ENCODE data around the gene RAPGEF4.

Gene RAPGEF4

DNA sequence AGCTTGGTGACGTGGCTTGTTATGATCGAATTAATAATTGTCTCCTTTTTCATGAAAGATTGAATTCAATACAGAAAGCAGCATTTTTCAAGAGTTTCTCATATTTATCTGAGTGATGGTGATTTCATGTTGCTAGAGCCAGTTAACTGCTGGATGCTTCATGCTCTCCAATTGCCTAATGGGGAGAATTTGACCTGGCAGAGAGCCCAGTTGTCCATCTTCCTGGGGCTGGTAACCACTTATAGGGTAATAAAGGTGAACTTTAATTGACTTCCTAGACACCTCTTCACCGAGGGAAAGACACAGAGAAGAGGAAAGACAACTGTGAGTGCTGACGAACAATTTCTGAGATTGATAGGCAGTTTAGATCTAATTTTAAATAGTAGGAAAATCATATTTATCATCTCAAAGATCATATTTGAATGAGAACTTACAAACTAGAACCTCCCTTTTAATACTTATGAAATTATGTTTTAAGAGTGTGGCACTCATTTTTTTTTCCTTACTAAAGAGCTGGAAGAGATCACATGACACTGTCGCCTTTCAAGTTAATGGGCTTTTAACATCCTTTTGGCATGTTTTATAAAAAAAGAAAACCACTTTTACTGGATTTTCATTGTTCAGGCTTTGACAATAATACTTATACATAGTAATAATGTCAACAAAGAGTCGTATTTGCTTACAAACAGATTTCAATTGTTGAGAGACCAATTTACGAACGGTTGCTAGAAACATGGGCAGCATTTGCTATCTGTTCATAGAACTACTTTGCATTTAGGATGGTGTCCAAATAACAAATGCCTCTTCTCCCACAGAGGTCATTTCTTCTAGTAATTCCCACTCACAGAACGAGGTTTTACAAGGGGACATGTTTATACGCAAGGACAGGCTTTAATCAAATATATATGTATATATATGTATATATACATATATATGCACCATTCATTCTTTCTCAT lies 153.3 kb downstream of the RAPGEF4 start:
- H3K9me3 Mint-ChIP-seq: no peaks in the 10 kb centered on the region
- H3K4me3 Mint-ChIP-seq: no peak overlapping the region
- H3K4me1 Mint-ChIP-seq (ENCODE audit: low read depth): no peaks in the 10 kb centered on the region
- no peak overlapping the region for H3K27ac Mint-ChIP-seq
- intact Hi-C loops (cut with micrococcal nuclease): no loop called here
- peaks cover 26% of the 10 kb centered on the region for H3K27me3 Mint-ChIP-seq
- H3K36me3 Mint-ChIP-seq (ENCODE audit: low read depth): no peaks in the 10 kb centered on the region

GRCh38 chr2:172889768-172890430 lies 154.3 kb downstream of the RAPGEF4 start:
- Mint-ChIP-seq H3K27me3 (peaks cover 28% of the 10 kb centered on the region), H3K9me3 (no peaks in the 10 kb centered on the region), H3K27ac (no peak overlapping the region), H3K4me3 (no peak overlapping the region), H3K4me1 (ENCODE audit: low read depth) (no peaks in the 10 kb centered on the region), H3K36me3 (ENCODE audit: low read depth) (no peaks in the 10 kb centered on the region)
- intact Hi-C loops (cut with micrococcal nuclease): no loop called here

GRCh38 chr2:172893111-172893510 lies 157.5 kb downstream of the RAPGEF4 start:
- Mint-ChIP-seq H3K27ac (no peak overlapping the region), H3K4me1 (ENCODE audit: low read depth) (no peaks in the 10 kb centered on the region), H3K9me3 (no peaks in the 10 kb centered on the region), H3K27me3 (peaks cover 41% of the 10 kb centered on the region), H3K36me3 (ENCODE audit: low read depth) (no peaks in the 10 kb centered on the region), H3K4me3 (no peak overlapping the region)
- intact Hi-C loops (cut with micrococcal nuclease): no loop called here

DNA sequence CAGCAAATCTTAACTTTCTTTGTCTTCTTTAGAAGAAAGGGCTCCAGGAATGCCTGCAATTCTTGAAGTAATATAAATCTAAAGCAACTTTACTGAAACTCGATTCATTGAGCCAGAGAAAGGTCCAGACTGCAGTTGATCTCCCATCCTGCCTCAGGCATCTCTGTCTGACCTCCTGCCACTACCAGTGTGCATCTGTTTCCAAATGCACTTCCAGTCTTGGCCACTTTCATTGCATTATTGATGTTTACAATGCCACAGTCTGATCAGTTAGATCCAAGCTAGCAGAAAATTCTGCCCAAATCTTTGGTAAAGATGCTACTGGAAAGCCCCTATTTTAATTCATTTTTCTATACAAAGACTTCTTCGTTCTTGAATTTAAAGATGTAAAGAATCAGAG lies 158.0 kb downstream of the RAPGEF4 start:
- Mint-ChIP-seq H3K4me1 (ENCODE audit: low read depth) (no peaks in the 10 kb centered on the region), H3K9me3 (no peaks in the 10 kb centered on the region), H3K36me3 (ENCODE audit: low read depth) (no peaks in the 10 kb centered on the region), H3K27ac (no peak overlapping the region), H3K4me3 (no peak overlapping the region), H3K27me3 (peaks cover 45% of the 10 kb centered on the region)
- intact Hi-C loops (cut with micrococcal nuclease): no loop called here

- peaks cover 47% of the 10 kb centered on the region for H3K27me3 Mint-ChIP-seq
- H3K4me1 Mint-ChIP-seq (ENCODE audit: low read depth): no peaks in the 10 kb centered on the region
- H3K36me3 Mint-ChIP-seq (ENCODE audit: low read depth): no peaks in the 10 kb centered on the region
- intact Hi-C loops (cut with micrococcal nuclease): no loop called here
- H3K4me3 Mint-ChIP-seq: no peak overlapping the region
- H3K27ac Mint-ChIP-seq: no peak overlapping the region
- no peaks in the 10 kb centered on the region for H3K9me3 Mint-ChIP-seq
Measured at GRCh38 chr2:172894689-172895387, 159.2 kb downstream of the RAPGEF4 start.

DNA sequence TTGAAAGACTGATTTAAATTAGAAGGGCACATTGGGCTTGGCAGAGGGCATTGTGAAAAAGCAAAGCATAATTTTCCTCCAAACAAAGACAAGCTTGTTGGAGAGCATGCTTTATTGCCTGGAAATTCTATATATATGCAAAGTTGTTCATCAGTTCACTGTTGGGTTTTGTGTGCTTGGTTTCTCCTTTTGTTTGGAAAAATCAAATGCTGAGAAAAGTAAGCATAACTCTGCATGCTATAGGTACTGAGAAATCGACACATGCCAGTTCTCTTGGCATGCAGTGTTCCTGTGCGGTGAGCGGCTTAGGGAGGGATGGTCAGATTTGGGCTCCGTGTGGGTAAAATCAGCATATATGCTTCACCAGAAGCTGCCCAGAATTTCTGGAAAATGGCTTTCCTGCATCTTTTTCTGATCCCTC lies 161.0 kb downstream of the RAPGEF4 start:
- H3K27ac Mint-ChIP-seq: no peak overlapping the region

DNA sequence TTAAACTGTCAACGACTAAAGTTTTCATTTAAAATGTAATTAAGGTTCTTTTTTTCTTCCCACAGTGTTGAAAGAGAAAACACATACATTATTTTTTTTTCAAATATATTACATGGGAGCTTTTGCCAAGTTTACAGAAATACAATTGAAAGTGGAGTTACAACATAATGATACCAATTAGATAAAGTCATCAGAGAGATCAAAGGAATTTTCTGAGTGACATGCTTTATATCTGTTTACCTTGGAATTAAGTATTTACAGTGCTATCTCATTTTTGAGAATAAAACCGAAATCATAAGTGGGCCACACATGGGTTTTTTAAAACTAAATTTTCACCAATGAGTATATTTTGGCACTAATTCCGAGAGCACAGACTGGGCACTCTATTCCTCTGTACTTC lies 165.2 kb downstream of the RAPGEF4 start:
- intact Hi-C loops (cut with micrococcal nuclease): no loop called here
- Mint-ChIP-seq H3K4me1 (ENCODE audit: low read depth) (no peaks in the 10 kb centered on the region), H3K36me3 (ENCODE audit: low read depth) (no peaks in the 10 kb centered on the region), H3K27ac (no peak overlapping the region), H3K9me3 (no peaks in the 10 kb centered on the region), H3K4me3 (no peak overlapping the region), H3K27me3 (peaks cover 24% of the 10 kb centered on the region)

More for the DNA sequence above, 161.0 kb downstream of the RAPGEF4 start:
- Mint-ChIP-seq H3K4me1 (ENCODE audit: low read depth) (no peaks in the 10 kb centered on the region), H3K9me3 (no peaks in the 10 kb centered on the region), H3K36me3 (ENCODE audit: low read depth) (no peaks in the 10 kb centered on the region), H3K27me3 (peaks cover 40% of the 10 kb centered on the region), H3K4me3 (no peak overlapping the region)
- intact Hi-C loops (cut with micrococcal nuclease): no loop called here

- H3K27me3 Mint-ChIP-seq: peaks cover 20% of the 10 kb centered on the region
- no peak overlapping the region for H3K4me3 Mint-ChIP-seq
- no peaks in the 10 kb centered on the region for H3K36me3 Mint-ChIP-seq (ENCODE audit: low read depth)
- intact Hi-C loops (cut with micrococcal nuclease): no loop called here
- H3K4me1 Mint-ChIP-seq (ENCODE audit: low read depth): no peaks in the 10 kb centered on the region
- H3K27ac Mint-ChIP-seq: no peak overlapping the region
- no peaks in the 10 kb centered on the region for H3K9me3 Mint-ChIP-seq
Measured at GRCh38 chr2:172901913-172902312, 166.3 kb downstream of the RAPGEF4 start.

DNA sequence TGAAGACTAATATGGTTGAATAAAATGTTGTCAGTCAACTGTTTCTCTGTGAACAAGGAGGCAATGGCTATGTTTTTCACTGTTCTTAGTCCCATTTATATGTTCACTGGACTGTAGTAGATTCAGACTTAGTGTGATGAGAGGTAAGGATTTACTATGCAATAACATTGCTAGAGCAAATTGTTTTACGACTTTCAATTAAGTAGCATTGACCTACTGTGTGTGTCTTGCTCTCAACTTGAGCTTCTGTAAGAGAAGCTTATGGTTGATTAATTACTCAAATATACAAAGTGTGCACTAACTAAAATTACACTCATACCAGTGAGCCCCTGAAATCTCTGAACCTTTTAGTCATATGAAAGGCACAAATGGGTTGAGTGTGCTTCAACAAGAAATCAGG lies 168.6 kb downstream of the RAPGEF4 start:
- Mint-ChIP-seq H3K9me3 (no peaks in the 10 kb centered on the region), H3K36me3 (ENCODE audit: low read depth) (no peaks in the 10 kb centered on the region), H3K27ac (no peak overlapping the region), H3K4me1 (ENCODE audit: low read depth) (no peaks in the 10 kb centered on the region), H3K27me3 (peaks cover 9% of the 10 kb centered on the region), H3K4me3 (no peak overlapping the region)
- intact Hi-C loops (cut with micrococcal nuclease): no loop called here

- Mint-ChIP-seq H3K9me3 (no peaks in the 10 kb centered on the region), H3K27ac (no peak overlapping the region), H3K36me3 (ENCODE audit: low read depth) (no peaks in the 10 kb centered on the region), H3K4me1 (ENCODE audit: low read depth) (no peaks in the 10 kb centered on the region), H3K27me3 (peaks cover 3% of the 10 kb centered on the region), H3K4me3 (no peak overlapping the region)
- intact Hi-C loops (cut with micrococcal nuclease): no loop called here
Measured at GRCh38 chr2:172905937-172906811, 170.5 kb downstream of the RAPGEF4 start.

DNA sequence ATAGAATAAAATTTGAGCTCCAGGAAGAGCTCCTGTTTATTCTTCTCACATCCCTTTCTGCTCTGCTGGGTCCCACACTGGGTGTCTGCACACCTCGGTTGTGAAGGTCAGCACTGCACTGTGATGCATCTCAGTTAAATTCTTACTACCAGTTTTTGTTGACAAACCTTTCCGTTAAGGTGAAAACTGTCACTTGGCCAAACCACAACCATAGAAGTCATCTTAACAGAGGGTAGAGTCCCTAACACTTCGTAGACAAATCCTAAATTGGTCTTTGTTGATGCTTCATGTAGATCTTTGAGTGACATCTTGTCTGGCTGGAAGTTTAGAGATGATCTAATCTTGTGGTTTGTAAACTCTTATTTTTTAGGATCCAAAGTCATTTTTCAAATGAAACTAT lies 172.6 kb downstream of the RAPGEF4 start:
- no peaks in the 10 kb centered on the region for H3K9me3 Mint-ChIP-seq
- H3K4me1 Mint-ChIP-seq (ENCODE audit: low read depth): no peaks in the 10 kb centered on the region
- H3K27ac Mint-ChIP-seq: no peak overlapping the region
- peaks cover 5% of the 10 kb centered on the region for H3K27me3 Mint-ChIP-seq
- H3K4me3 Mint-ChIP-seq: no peak overlapping the region
- intact Hi-C loops (cut with micrococcal nuclease): no loop called here
- no peaks in the 10 kb centered on the region for H3K36me3 Mint-ChIP-seq (ENCODE audit: low read depth)

GRCh38 chr2:172909454-172909853 lies 173.8 kb downstream of the RAPGEF4 start:
- Mint-ChIP-seq H3K4me3 (no peak overlapping the region), H3K27ac (no peak overlapping the region), H3K27me3 (peaks cover 8% of the 10 kb centered on the region), H3K4me1 (ENCODE audit: low read depth) (no peaks in the 10 kb centered on the region), H3K9me3 (no peaks in the 10 kb centered on the region), H3K36me3 (ENCODE audit: low read depth) (no peaks in the 10 kb centered on the region)
- intact Hi-C loops (cut with micrococcal nuclease): no loop called here

DNA sequence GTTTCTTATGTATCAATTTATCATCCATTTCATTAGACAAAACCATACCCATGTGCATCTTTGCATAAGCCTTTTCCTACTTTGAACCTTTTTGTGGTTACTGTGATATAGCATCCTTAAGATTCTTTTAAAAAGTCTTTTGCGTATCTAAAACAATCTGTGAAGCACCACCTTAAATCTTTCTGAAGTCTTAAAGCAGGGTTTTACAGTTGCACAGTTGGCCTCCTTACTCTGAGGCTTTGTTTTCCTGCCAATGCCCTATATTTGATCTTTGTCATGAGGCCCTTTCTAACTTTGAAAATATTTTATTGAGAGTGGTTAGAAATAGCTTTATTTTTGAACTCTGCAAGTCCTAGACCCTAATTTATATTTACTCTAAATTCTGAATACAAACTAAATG lies 176.6 kb downstream of the RAPGEF4 start:
- H3K27me3 Mint-ChIP-seq: peaks cover 8% of the 10 kb centered on the region
- intact Hi-C loops (cut with micrococcal nuclease): no loop called here
- no peak overlapping the region for H3K4me3 Mint-ChIP-seq
- H3K9me3 Mint-ChIP-seq: no peaks in the 10 kb centered on the region
- H3K36me3 Mint-ChIP-seq (ENCODE audit: low read depth): no peaks in the 10 kb centered on the region
- H3K4me1 Mint-ChIP-seq (ENCODE audit: low read depth): no peaks in the 10 kb centered on the region
- H3K27ac Mint-ChIP-seq: no peak overlapping the region

All from dendritic cell treated with granulocyte-macrophage colony-stimulating factor and Interleukin-4, amounts not matched to agents 40 ng/mL and 50 ng/mL, for 4 days (primary cell).